GM12872 (cell line): ENCODE measurements around the gene CYP24A1.

Experiments
- TF ChIP-seq, protein P1 (sequence below): IDR thresholded peaks from 3 replicates; pipeline ENCODE4 v1.5.1; 2011; ENCODE audit warnings: low read depth, mild to moderate bottlenecking, low read length, moderate library complexity; ENCODE audit not compliant: insufficient read depth

Gene CYP24A1

GRCh38 chr20:54103762-54104600 is 69.8 kb downstream of the CYP24A1 start:
- TF ChIP-seq, protein P1, sequence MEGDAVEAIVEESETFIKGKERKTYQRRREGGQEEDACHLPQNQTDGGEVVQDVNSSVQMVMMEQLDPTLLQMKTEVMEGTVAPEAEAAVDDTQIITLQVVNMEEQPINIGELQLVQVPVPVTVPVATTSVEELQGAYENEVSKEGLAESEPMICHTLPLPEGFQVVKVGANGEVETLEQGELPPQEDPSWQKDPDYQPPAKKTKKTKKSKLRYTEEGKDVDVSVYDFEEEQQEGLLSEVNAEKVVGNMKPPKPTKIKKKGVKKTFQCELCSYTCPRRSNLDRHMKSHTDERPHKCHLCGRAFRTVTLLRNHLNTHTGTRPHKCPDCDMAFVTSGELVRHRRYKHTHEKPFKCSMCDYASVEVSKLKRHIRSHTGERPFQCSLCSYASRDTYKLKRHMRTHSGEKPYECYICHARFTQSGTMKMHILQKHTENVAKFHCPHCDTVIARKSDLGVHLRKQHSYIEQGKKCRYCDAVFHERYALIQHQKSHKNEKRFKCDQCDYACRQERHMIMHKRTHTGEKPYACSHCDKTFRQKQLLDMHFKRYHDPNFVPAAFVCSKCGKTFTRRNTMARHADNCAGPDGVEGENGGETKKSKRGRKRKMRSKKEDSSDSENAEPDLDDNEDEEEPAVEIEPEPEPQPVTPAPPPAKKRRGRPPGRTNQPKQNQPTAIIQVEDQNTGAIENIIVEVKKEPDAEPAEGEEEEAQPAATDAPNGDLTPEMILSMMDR, result no peak
